OCI-LY3 (cell line): Measurements from ENCODE around the gene CENPU.

Source experiments
- EZH2phosphoT487 ChIP-seq: fragments of 200-600 bp; shearing (Covaris generic); IDR thresholded peaks from 2 replicates; pipeline ENCODE4 v1.6.1; 2018; ENCODE audit warnings: antibody characterized with exemption, mixed run types, low read depth
- TF ChIP-seq, protein P1 (sequence below): fragments of 200-600, 300-600 bp; sonication (generic); IDR thresholded peaks from 2 replicates; pipeline ENCODE4 v1.5.1; 2014; ENCODE audit warnings: antibody characterized with exemption, low read length, low read depth

GRCh38 chr4:184743650-184744049 is 9.8 kb upstream of the CENPU start:
- TF ChIP-seq, protein P1, sequence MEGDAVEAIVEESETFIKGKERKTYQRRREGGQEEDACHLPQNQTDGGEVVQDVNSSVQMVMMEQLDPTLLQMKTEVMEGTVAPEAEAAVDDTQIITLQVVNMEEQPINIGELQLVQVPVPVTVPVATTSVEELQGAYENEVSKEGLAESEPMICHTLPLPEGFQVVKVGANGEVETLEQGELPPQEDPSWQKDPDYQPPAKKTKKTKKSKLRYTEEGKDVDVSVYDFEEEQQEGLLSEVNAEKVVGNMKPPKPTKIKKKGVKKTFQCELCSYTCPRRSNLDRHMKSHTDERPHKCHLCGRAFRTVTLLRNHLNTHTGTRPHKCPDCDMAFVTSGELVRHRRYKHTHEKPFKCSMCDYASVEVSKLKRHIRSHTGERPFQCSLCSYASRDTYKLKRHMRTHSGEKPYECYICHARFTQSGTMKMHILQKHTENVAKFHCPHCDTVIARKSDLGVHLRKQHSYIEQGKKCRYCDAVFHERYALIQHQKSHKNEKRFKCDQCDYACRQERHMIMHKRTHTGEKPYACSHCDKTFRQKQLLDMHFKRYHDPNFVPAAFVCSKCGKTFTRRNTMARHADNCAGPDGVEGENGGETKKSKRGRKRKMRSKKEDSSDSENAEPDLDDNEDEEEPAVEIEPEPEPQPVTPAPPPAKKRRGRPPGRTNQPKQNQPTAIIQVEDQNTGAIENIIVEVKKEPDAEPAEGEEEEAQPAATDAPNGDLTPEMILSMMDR = no peak
- TF ChIP-seq EZH2phosphoT487 = no peak
